Neural progenitor cell (in vitro differentiated cells): ENCODE results near the gene POTEH. TPM values are rescaled to one million over a fixed set of nuclear protein-coding genes. Genes with fewer than 3 reads are reported as not detected.
"Not testable (repeated sequence)": the region's sequence is repeated elsewhere in the genome, so short reads cannot be mapped to it uniquely, and the experiment has no call there.

Experiments
- DNase-seq: peaks from one replicate; pipeline ENCODE4 v3.0.0-alpha.2; 2016; ENCODE audit warnings: low spot score
- H2AFZ ChIP-seq: fragments of 200-600 bp; sonication (generic); replicated peaks from 2 replicates; pipeline ENCODE4 v1.6.1; 2016; ENCODE audit warnings: antibody characterized with exemption
- H3F3A ChIP-seq: fragments of 200-600 bp; sonication (generic); 2 replicates; pipeline ENCODE4 v1.6.1; 2016; ENCODE audit warnings: antibody characterized with exemption, low read depth
- H3K27ac ChIP-seq: fragments of 200-600 bp; sonication (generic); 2 replicates; pipeline ENCODE4 v1.5.1; 2016; ENCODE audit warnings: mild to moderate bottlenecking
- H3K27me3 ChIP-seq: fragments of 200-600 bp; sonication (generic); 2 replicates; pipeline ENCODE4 v1.6.1; 2016; ENCODE audit warnings: mild to moderate bottlenecking, moderate library complexity
- H3K36me3 ChIP-seq: fragments of 200-600 bp; sonication (generic); 2 replicates; pipeline ENCODE4 v1.5.1; 2016
- H3K4me1 ChIP-seq: fragments of 200-600 bp; sonication (generic); 2 replicates; pipeline ENCODE4 v1.6.1; 2016; ENCODE audit warnings: mixed run types
- H3K4me2 ChIP-seq: fragments of 200-600 bp; sonication (generic); 2 replicates; pipeline ENCODE4 v1.6.1; 2016
- H3K4me3 ChIP-seq: fragments of 200-600 bp; sonication (generic); 2 replicates; pipeline ENCODE4 v1.5.1; 2016
- H3K79me2 ChIP-seq: fragments of 200-600 bp; sonication (generic); 2 replicates; pipeline ENCODE4 v1.6.1; 2016; ENCODE audit warnings: low read depth
- H3K9ac ChIP-seq: fragments of 200-600 bp; sonication (generic); 2 replicates; pipeline ENCODE4 v1.6.1; 2016
- H3K9me3 ChIP-seq: fragments of 200-600 bp; sonication (generic); 2 replicates; pipeline ENCODE4 v1.5.1; 2016; ENCODE audit warnings: low read depth
- H4K20me1 ChIP-seq: fragments of 200-600 bp; sonication (generic); 2 replicates; pipeline ENCODE4 v1.6.1; 2016; ENCODE audit warnings: low read depth
- H3K27ac Mint-ChIP-seq: 3 replicates; pipeline ENCODE4 v1.8.0; 2021; ENCODE audit warnings: mixed read lengths
- H3K27me3 Mint-ChIP-seq: 2 replicates; pipeline ENCODE4 v1.8.0; 2022; ENCODE audit warnings: low read depth, mild to moderate bottlenecking, inconsistent platforms, moderate library complexity, mixed read lengths; ENCODE audit not compliant: insufficient read depth
- H3K36me3 Mint-ChIP-seq: 3 replicates; pipeline ENCODE4 v1.8.0; 2021; ENCODE audit warnings: mixed read lengths
- H3K4me1 Mint-ChIP-seq: 3 replicates; pipeline ENCODE4 v1.8.0; 2021; ENCODE audit warnings: mixed read lengths
- H3K4me3 Mint-ChIP-seq: 3 replicates; pipeline ENCODE4 v1.8.0; 2021; ENCODE audit warnings: mild to moderate bottlenecking, moderate library complexity, mixed read lengths
- H3K9me3 Mint-ChIP-seq: 3 replicates; pipeline ENCODE4 v1.8.0; 2020; ENCODE audit warnings: mixed read lengths
- total RNA-seq: library from RNA; depleted of rRNA; stranded (reverse); fragments of >200 nt; gene quantifications from 2 replicates; pipeline ENCODE4 v1.2.3, GENCODE V29; 2015; ENCODE audit warnings: low replicate concordance

POTEH gene
- total RNA-seq, 1 donor from 2014 or later = not detected

DNA sequence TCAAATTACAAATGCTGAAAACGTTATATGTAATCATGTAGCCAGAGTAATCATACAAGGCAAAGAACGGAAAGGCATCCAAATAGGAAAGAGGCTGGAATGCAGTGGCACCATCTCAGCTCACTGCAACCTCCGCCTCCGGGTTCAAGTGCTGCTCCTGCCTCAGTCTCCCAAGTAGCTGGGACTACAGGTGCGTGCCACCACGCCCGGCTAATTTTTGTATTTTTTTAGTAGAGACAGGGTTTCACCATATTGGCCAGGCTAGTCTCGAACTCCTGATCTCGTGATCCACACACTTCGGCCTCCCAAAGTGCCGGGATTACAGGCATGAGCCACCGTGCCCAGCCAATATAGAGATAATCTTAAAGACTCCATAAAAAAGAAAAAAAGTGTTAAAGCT, 20.4 kb upstream of the POTEH start:
- not testable (repeated sequence) for H3K4me3 Mint-ChIP-seq, H3K9me3 ChIP-seq, H3K36me3 ChIP-seq, H3K4me1 Mint-ChIP-seq, H3K4me3 ChIP-seq, H2AFZ ChIP-seq, H3K27me3 Mint-ChIP-seq, H3K4me2 ChIP-seq, H3K27me3 ChIP-seq, H3K9me3 Mint-ChIP-seq, H3K27ac Mint-ChIP-seq, H3K79me2 ChIP-seq, H4K20me1 ChIP-seq, H3K27ac ChIP-seq, H3K9ac ChIP-seq, H3F3A ChIP-seq, H3K36me3 Mint-ChIP-seq, DNase-seq, H3K4me1 ChIP-seq

DNA sequence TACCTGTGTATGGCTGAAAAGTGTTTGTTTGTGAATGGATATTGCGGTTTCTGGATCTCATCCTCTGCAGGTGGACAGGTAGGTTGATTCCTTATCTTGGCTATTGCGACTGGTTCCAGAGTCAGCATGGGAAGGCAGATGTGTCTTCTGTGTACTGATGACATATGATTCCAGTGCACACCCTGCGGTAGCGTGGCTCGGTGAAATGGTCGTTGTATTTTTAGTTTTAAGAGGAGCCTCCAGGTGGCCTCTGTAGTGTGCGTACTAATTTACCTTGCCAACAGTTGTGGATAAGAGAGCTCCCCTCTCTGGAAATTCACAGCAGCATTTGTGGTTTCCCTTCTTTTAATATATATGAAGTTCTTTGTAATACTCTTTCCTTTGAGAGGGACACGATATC, 10.1 kb upstream of the POTEH start:
- not testable (repeated sequence) for H3K9me3 Mint-ChIP-seq, H3K27me3 Mint-ChIP-seq, H3K36me3 ChIP-seq, H3K9me3 ChIP-seq, H3K4me2 ChIP-seq, H4K20me1 ChIP-seq, H3F3A ChIP-seq, H3K27me3 ChIP-seq, H3K36me3 Mint-ChIP-seq, H3K9ac ChIP-seq, H3K4me1 Mint-ChIP-seq, H3K27ac Mint-ChIP-seq, H3K4me1 ChIP-seq, H3K79me2 ChIP-seq, H3K4me3 ChIP-seq, H3K4me3 Mint-ChIP-seq, H2AFZ ChIP-seq, DNase-seq, H3K27ac ChIP-seq

DNA sequence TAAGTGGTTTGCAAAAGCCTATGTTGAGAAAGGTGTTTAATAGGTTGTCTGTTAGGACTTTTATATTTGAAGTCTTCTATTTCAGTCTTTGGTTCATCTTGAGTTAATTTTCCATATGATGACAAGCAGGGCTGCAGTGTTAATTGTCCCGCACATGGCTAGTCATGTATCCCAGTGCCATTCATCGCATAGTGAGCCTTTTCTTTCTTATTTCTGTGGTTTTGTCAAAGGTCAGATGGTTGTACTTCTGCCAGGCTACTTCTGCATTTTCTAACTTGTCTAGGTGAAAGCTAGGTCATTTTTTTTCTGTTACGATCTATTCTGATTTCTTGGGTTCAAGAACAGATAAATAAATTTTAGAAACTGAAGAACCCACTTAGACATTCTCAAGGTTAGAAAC, 5.7 kb upstream of the POTEH start:
- not testable (repeated sequence) for H3K27me3 ChIP-seq, H3K9me3 Mint-ChIP-seq, H3K27ac Mint-ChIP-seq, H3K79me2 ChIP-seq, H3F3A ChIP-seq, H3K4me2 ChIP-seq, H3K36me3 Mint-ChIP-seq, H3K4me3 ChIP-seq, H3K27me3 Mint-ChIP-seq, H3K36me3 ChIP-seq, DNase-seq, H3K9ac ChIP-seq, H3K4me3 Mint-ChIP-seq, H3K27ac ChIP-seq, H3K4me1 Mint-ChIP-seq, H3K4me1 ChIP-seq, H3K9me3 ChIP-seq, H2AFZ ChIP-seq, H4K20me1 ChIP-seq

GRCh38 chr22:15684695-15685094, 5.1 kb upstream of the POTEH start:
- not testable (repeated sequence) for H3K27ac ChIP-seq, H3K36me3 Mint-ChIP-seq, H3K4me1 Mint-ChIP-seq, H4K20me1 ChIP-seq, H3K4me2 ChIP-seq, H3K4me1 ChIP-seq, H3K9me3 Mint-ChIP-seq, H3F3A ChIP-seq, H3K4me3 ChIP-seq, H3K9me3 ChIP-seq, H2AFZ ChIP-seq, H3K36me3 ChIP-seq, DNase-seq, H3K4me3 Mint-ChIP-seq, H3K27ac Mint-ChIP-seq, H3K27me3 Mint-ChIP-seq, H3K27me3 ChIP-seq, H3K79me2 ChIP-seq, H3K9ac ChIP-seq

- H3K36me3 ChIP-seq, H3K4me1 Mint-ChIP-seq, H4K20me1 ChIP-seq, H3K27me3 Mint-ChIP-seq, H3K27ac ChIP-seq, H3K9me3 ChIP-seq, H3K4me2 ChIP-seq, H3F3A ChIP-seq, H3K9me3 Mint-ChIP-seq, H3K27ac Mint-ChIP-seq, H3K27me3 ChIP-seq, H3K9ac ChIP-seq, DNase-seq, H2AFZ ChIP-seq, H3K36me3 Mint-ChIP-seq, H3K79me2 ChIP-seq, H3K4me3 Mint-ChIP-seq, H3K4me1 ChIP-seq, H3K4me3 ChIP-seq: not testable (repeated sequence)
These were observed 4.2 kb upstream of the POTEH start for GRCh38 chr22:15685641-15686040.

DNA sequence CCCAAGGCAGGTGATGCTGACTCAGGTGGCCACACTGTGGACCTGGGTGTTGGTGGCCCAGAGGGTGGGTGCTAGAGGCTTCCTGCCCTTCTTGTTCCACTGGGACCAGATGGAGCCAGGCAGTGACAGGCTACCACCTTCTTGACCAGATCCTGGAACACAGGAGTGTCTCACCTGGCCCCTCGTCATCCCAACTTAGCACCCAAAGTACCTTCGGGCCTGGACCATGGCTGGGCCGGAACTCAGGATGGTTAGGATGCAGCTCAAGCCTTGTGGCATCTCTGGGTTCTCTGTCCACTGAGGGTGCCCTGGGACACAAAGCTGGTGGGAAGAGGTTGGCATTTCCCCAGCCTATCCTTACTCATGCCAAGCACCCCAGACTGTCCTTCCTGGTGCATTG, 2.7 kb upstream of the POTEH start:
- not testable (repeated sequence) for H3K9me3 Mint-ChIP-seq, H3K4me3 Mint-ChIP-seq, H3K4me2 ChIP-seq, H3K27ac ChIP-seq, DNase-seq, H3K4me1 ChIP-seq, H4K20me1 ChIP-seq, H3K4me3 ChIP-seq, H3F3A ChIP-seq, H3K9me3 ChIP-seq, H2AFZ ChIP-seq, H3K36me3 ChIP-seq, H3K27ac Mint-ChIP-seq, H3K9ac ChIP-seq, H3K27me3 ChIP-seq, H3K79me2 ChIP-seq, H3K36me3 Mint-ChIP-seq, H3K27me3 Mint-ChIP-seq, H3K4me1 Mint-ChIP-seq

DNA sequence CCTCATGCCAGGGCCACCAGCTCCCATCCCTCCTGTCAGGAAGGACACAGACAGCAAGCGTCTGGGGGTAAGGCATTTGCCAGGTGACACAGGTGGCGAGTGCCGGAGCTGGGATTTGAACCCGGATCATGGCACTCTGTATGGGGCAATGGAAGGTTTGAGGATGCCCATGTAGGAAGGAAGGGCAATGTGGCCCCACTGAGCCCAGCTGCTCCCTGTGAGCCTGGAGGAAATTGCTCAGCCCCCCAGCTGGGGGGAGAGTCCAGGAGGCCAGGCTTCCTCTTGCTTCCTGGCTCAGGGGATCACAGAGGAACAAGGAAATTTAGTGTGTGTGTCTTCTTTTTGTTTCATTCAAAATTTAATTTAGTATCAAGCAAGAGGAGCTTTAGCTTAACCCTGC, 2.1 kb upstream of the POTEH start:
- DNase-seq = not testable (repeated sequence)

GRCh38 chr22:15688090-15688489, 1.7 kb upstream of the POTEH start:
- not testable (repeated sequence) for H4K20me1 ChIP-seq, H3K4me3 Mint-ChIP-seq, H3K27ac Mint-ChIP-seq, H3K27me3 Mint-ChIP-seq, H3K9me3 ChIP-seq, H3K9ac ChIP-seq, H3K27ac ChIP-seq, H3K4me2 ChIP-seq, H3K4me1 ChIP-seq, H3K9me3 Mint-ChIP-seq, H3F3A ChIP-seq, H3K79me2 ChIP-seq, H3K4me3 ChIP-seq, H2AFZ ChIP-seq, H3K36me3 Mint-ChIP-seq, H3K36me3 ChIP-seq, DNase-seq, H3K4me1 Mint-ChIP-seq, H3K27me3 ChIP-seq

More for the DNA sequence above, 2.1 kb upstream of the POTEH start:
- not testable (repeated sequence) for H3K36me3 ChIP-seq, H3K4me1 ChIP-seq, H2AFZ ChIP-seq, H3K9me3 Mint-ChIP-seq, H3K4me3 ChIP-seq, H3K4me2 ChIP-seq, H3K79me2 ChIP-seq, H3K27me3 ChIP-seq, H3K27ac ChIP-seq, H3K4me1 Mint-ChIP-seq, H3K27ac Mint-ChIP-seq, H3K4me3 Mint-ChIP-seq, H3K9ac ChIP-seq, H3K36me3 Mint-ChIP-seq, H4K20me1 ChIP-seq, H3K9me3 ChIP-seq, H3K27me3 Mint-ChIP-seq, H3F3A ChIP-seq
